ENCODE results near the gene SPATA46. TPM values are rescaled to one million over a fixed set of nuclear protein-coding genes. Genes with fewer than 3 reads are reported as not detected.

SPATA46 gene
- total and polyA plus RNA-seq, 12 donors: not detected

GRCh38 chr1:162333991-162334390 is 42.7 kb downstream of the SPATA46 start:
- H3K4me3 ChIP-seq: no peak overlapping the region
- no peak overlapping the region for H3K27ac ChIP-seq
- DNase-seq: no peak
- H3K36me3 ChIP-seq (replicated peaks in 1 of 2): no peaks in the 10 kb centered on the region
- no peaks in the 10 kb centered on the region for H3K27me3 ChIP-seq
- intact Hi-C loops (cut with DNase I): no loop called here
- H3K9me3 ChIP-seq (replicated peaks in 1 of 3): no peaks in the 10 kb centered on the region
- H3K4me1 ChIP-seq (replicated peaks in 1 of 2): no peaks in the 10 kb centered on the region
- no peak for TF ChIP-seq CTCF (IDR thresholded peaks at IDR 0.05)
- no peak for TF ChIP-seq POLR2A (IDR thresholded peaks at IDR 0.05)

GRCh38 chr1:162329826-162330225 is 46.8 kb downstream of the SPATA46 start:
- Histone ChIP-seq H3K27ac (no peak overlapping the region), H3K4me3 (no peak overlapping the region), H3K4me1 (replicated peaks in 1 of 2) (no peaks in the 10 kb centered on the region), H3K9me3 (replicated peaks in 1 of 3) (no peaks in the 10 kb centered on the region), H3K36me3 (replicated peaks in 1 of 2) (no peaks in the 10 kb centered on the region), H3K27me3 (no peaks in the 10 kb centered on the region)
- TF ChIP-seq CTCF (IDR thresholded peaks at IDR 0.05) (no peak), POLR2A (IDR thresholded peaks at IDR 0.05) (no peak)
- intact Hi-C loops (cut with DNase I): no loop called here
- 54 to 72% (median 55%) methylated on average over 3 of the region's 3 CpGs for WGBS, 4 donors
- DNase-seq: no peak

- DNase-seq: no peak
- no peak overlapping the region for H3K4me3 ChIP-seq
- H3K27ac ChIP-seq: no peak overlapping the region
- H3K27me3 ChIP-seq: no peaks in the 10 kb centered on the region
- TF ChIP-seq CTCF (IDR thresholded peaks at IDR 0.05): no peak
- TF ChIP-seq POLR2A (IDR thresholded peaks at IDR 0.05): no peak
- no peaks in the 10 kb centered on the region for H3K9me3 ChIP-seq (replicated peaks in 1 of 3)
- H3K4me1 ChIP-seq (replicated peaks in 1 of 2): no peaks in the 10 kb centered on the region
- intact Hi-C loops (cut with DNase I): no loop called here
- no peaks in the 10 kb centered on the region for H3K36me3 ChIP-seq (replicated peaks in 1 of 2)
Measured at GRCh38 chr1:162328512-162328911, 48.1 kb downstream of the SPATA46 start.

- no peak overlapping the region for H3K4me3 ChIP-seq
- H3K27ac ChIP-seq: no peak overlapping the region
- 83 to 93% (median 87%) methylated on average over 1 of the region's 1 CpG for WGBS, 4 donors
- no peaks in the 10 kb centered on the region for H3K27me3 ChIP-seq
- no peaks in the 10 kb centered on the region for H3K4me1 ChIP-seq (replicated peaks in 1 of 2)
- no peak for TF ChIP-seq POLR2A (IDR thresholded peaks at IDR 0.05)
- TF ChIP-seq CTCF (IDR thresholded peaks at IDR 0.05): no peak
- intact Hi-C loops (cut with DNase I): no loop called here
- no peaks in the 10 kb centered on the region for H3K9me3 ChIP-seq (replicated peaks in 1 of 3)
- no peak for DNase-seq
- H3K36me3 ChIP-seq (replicated peaks in 1 of 2): no peaks in the 10 kb centered on the region
Measured at GRCh38 chr1:162327788-162328165, 48.9 kb downstream of the SPATA46 start.
